ENCODE data around the gene A4GALT.

Gene A4GALT

GRCh38 chr22:42724062-42724461 is 3.4 kb upstream of the A4GALT start (continued):
- TF ChIP-seq ZNF8 (CRISPR knock-in tag; IDR thresholded peaks at IDR 0.05) (no peak), ZFP3 (CRISPR knock-in tag; IDR thresholded peaks at IDR 0.05) (no peak), PPARA (CRISPR knock-in tag; IDR thresholded peaks at IDR 0.05; ENCODE audit: borderline replicate concordance) (no peak)

- ATAC-seq: peak; percentile 36; the same call in 2 of the 3 replicates
Measured at GRCh38 chr22:42721045-42721434, 370 bp upstream of the A4GALT start.

GRCh38 chr22:42719656-42720262 is 911 bp downstream of the A4GALT start:
- peak; percentile 60 for ATAC-seq
- no peak for TF ChIP-seq PPARA (CRISPR knock-in tag; IDR thresholded peaks at IDR 0.05; ENCODE audit: borderline replicate concordance)
- TF ChIP-seq TCF4 (CRISPR knock-in tag; IDR thresholded peaks at IDR 0.05; ENCODE audit: borderline replicate concordance): no peak
- no peak for TF ChIP-seq ESRRG (CRISPR knock-in tag; IDR thresholded peaks at IDR 0.05)
- TF ChIP-seq POU6F1 (CRISPR knock-in tag; IDR thresholded peaks at IDR 0.05; ENCODE audit: borderline replicate concordance, low read depth): no peak
- TF ChIP-seq CSRNP3 (CRISPR knock-in tag; IDR thresholded peaks at IDR 0.05): no peak
- no peak for TF ChIP-seq ZNF565 (CRISPR knock-in tag; conservative IDR thresholded peaks at IDR 0.05; ENCODE audit: low read depth)
- TF ChIP-seq CREB5 (CRISPR knock-in tag; IDR thresholded peaks at IDR 0.05; ENCODE audit: low read depth): no peak
- TF ChIP-seq ZNF70 (CRISPR knock-in tag; IDR thresholded peaks at IDR 0.05): no peak
- no peak for TF ChIP-seq TOX (CRISPR knock-in tag; IDR thresholded peaks at IDR 0.05; ENCODE audit: borderline replicate concordance)

More at GRCh38 chr22:42721045-42721434, 370 bp upstream of the A4GALT start:
- no peak for TF ChIP-seq ARNTL (CRISPR knock-in tag; IDR thresholded peaks at IDR 0.05; ENCODE audit: borderline replicate concordance, low read depth)
- no peak for TF ChIP-seq CREB5 (CRISPR knock-in tag; IDR thresholded peaks at IDR 0.05; ENCODE audit: low read depth)
- no peak for TF ChIP-seq PPARA (CRISPR knock-in tag; IDR thresholded peaks at IDR 0.05; ENCODE audit: borderline replicate concordance)
- no peak for TF ChIP-seq PATZ1 (CRISPR knock-in tag; IDR thresholded peaks at IDR 0.05; ENCODE audit: borderline replicate concordance)
- TF ChIP-seq RARB (CRISPR knock-in tag; IDR thresholded peaks at IDR 0.05): no peak
- TF ChIP-seq ZNF8 (CRISPR knock-in tag; IDR thresholded peaks at IDR 0.05): no peak
- no peak for TF ChIP-seq TSHZ2 (CRISPR knock-in tag; IDR thresholded peaks at IDR 0.05)
- no peak for TF ChIP-seq CSRNP3 (CRISPR knock-in tag; IDR thresholded peaks at IDR 0.05)
- no peak for TF ChIP-seq CSDC2 (CRISPR knock-in tag; IDR thresholded peaks at IDR 0.05)
- no peak for TF ChIP-seq ZC3H10 (CRISPR knock-in tag; IDR thresholded peaks at IDR 0.05)

Data from SK-N-SH treated with all-trans-retinoic acid at 6 μM for 48 hours (cell line).